GM12891 (cell line): ENCODE measurements around the gene MRPL40.

Source experiments
- POLR2A ChIP-seq: IDR thresholded peaks from 2 replicates; pipeline ENCODE4 v1.6.1; 2011; ENCODE audit warnings: low read depth, low read length, control low read depth
- POLR2AphosphoS5 ChIP-seq: IDR thresholded peaks from 2 replicates; pipeline ENCODE4 v1.6.1; 2011; ENCODE audit warnings: low read depth, low read length, control low read depth
- TAF1 ChIP-seq: IDR thresholded peaks from 2 replicates; pipeline ENCODE4 v1.6.1; 2011; ENCODE audit warnings: low read depth, low read length, control low read depth

- TF ChIP-seq POLR2A (no peak), POLR2AphosphoS5 (no peak), TAF1 (no peak)
These were observed 47.0 kb upstream of the MRPL40 start for GRCh38 chr22:19385221-19385906.
